Left ventricle myocardium inferior (tissue), 1 donor: ENCODE data around the gene ZKSCAN4. TPM values are rescaled to one million over a fixed set of nuclear protein-coding genes. Genes with fewer than 3 reads are reported as not detected.
A peak's percentile ranks its signal among the peaks of the same experiment; 100 is the strongest.

Experiments used
- DNase-seq: peaks from one replicate; pipeline ENCODE4 v3.0.0-alpha.2; 2020
- H3K27ac ChIP-seq: fragments of 200-600 bp; replicated peaks from 2 replicates; pipeline ENCODE4 v1.8.0; 2021
- H3K27me3 ChIP-seq: fragments of 200-600 bp; 2 replicates; pipeline ENCODE4 v1.8.0; 2021; ENCODE audit warnings: low read depth
- H3K36me3 ChIP-seq: fragments of 200-600 bp; 2 replicates; pipeline ENCODE4 v1.8.0; 2021
- H3K4me1 ChIP-seq: fragments of 200-600 bp; 2 replicates; pipeline ENCODE4 v1.8.0; 2021
- H3K4me3 ChIP-seq: fragments of 200-600 bp; 2 replicates; pipeline ENCODE4 v1.8.0; 2021; ENCODE audit warnings: mild to moderate bottlenecking, moderate library complexity
- H3K9me3 ChIP-seq: fragments of 200-600 bp; replicated peaks from 2 replicates; pipeline ENCODE4 v1.8.0; 2021
- CTCF ChIP-seq: fragments of 200-600 bp; IDR thresholded peaks from 2 replicates; pipeline ENCODE4 v1.8.0; 2021; ENCODE audit warnings: antibody characterized with exemption, mild to moderate bottlenecking, borderline replicate concordance
- intact Hi-C: fragments of 100-400 bp; cut with micrococcal nuclease; formaldehyde crosslinking; loops from one replicate; pipeline ENCODE4 v1.11.0; 2022
- long read RNA-seq: library from polyadenylated mRNA; unstranded; transcript quantifications from one replicate; pipeline ENCODE4 v2.0.0, GENCODE V29; 2021
- total RNA-seq: library from RNA; stranded (reverse); fragmentation: NEBNext Ultra II Directional; extraction: Animal tissue kit (Norgen Biotek cat#: 25700); gene quantifications from one replicate; pipeline ENCODE4 v1.2.1, GENCODE V29; 2021
- donor health status: DM: no; HTN: yes; CAD: no; lungs with severe emphysema.

Gene ZKSCAN4
- 3.1 TPM for total RNA-seq
- long read RNA-seq, partial matches to known transcripts = 0 of 3 reads
- long read RNA-seq, other reads (novel, unspliced or antisense) = 0 of 3 reads

- peak within 1 kb of the TSS; percentile 62 for H3K27ac ChIP-seq
- peaks cover 34% of the 10 kb centered on the region for H3K4me1 ChIP-seq
- no peak for TF ChIP-seq CTCF
- H3K9me3 ChIP-seq = no peaks in the 10 kb centered on the region
- intact Hi-C loops = loop anchor here (10.0 kb wide), 1 partner anchor 107 kb away; the partner anchor contains the start of gene ZKSCAN8
- DNase-seq = peak; percentile 74
- H3K36me3 ChIP-seq = peaks cover 19% of the 10 kb centered on the region
- peak within 1 kb of the TSS; percentile 89 for H3K4me3 ChIP-seq
- H3K27me3 ChIP-seq = no peaks in the 10 kb centered on the region
Measured at GRCh38 chr6:28252009-28252975, at the start of gene ZKSCAN4. Gene ZKSCAN4 (minus strand): TSS chr6:28252269. CDS start chr6:28251980, 289 bp downstream.

GRCh38 chr6:28296520-28297060, 44.5 kb upstream of the ZKSCAN4 start:
- Histone ChIP-seq H3K4me3 (no peak overlapping the region), H3K36me3 (peaks cover 32% of the 10 kb centered on the region), H3K27me3 (no peaks in the 10 kb centered on the region), H3K4me1 (no peaks in the 10 kb centered on the region), H3K9me3 (no peaks in the 10 kb centered on the region), H3K27ac (no peak overlapping the region)
- DNase-seq = no peak
- TF ChIP-seq CTCF = no peak
- intact Hi-C loops = no loop called here

- Histone ChIP-seq H3K27me3 (no peaks in the 10 kb centered on the region), H3K27ac (no peak overlapping the region), H3K4me3 (no peak overlapping the region), H3K36me3 (peaks cover 22% of the 10 kb centered on the region), H3K4me1 (no peaks in the 10 kb centered on the region), H3K9me3 (no peaks in the 10 kb centered on the region)
- intact Hi-C loops = no loop called here
- TF ChIP-seq CTCF = no peak
- no peak for DNase-seq
Measured at GRCh38 chr6:28295326-28295725, 43.3 kb upstream of the ZKSCAN4 start.

GRCh38 chr6:28291573-28291972, 39.5 kb upstream of the ZKSCAN4 start:
- H3K9me3 ChIP-seq = no peaks in the 10 kb centered on the region
- no peaks in the 10 kb centered on the region for H3K4me1 ChIP-seq
- no peak for TF ChIP-seq CTCF
- intact Hi-C loops = no loop called here
- no peaks in the 10 kb centered on the region for H3K27me3 ChIP-seq
- H3K27ac ChIP-seq = no peak overlapping the region
- no peak overlapping the region for H3K4me3 ChIP-seq
- no peak for DNase-seq
- H3K36me3 ChIP-seq = peaks cover 41% of the 10 kb centered on the region

GRCh38 chr6:28282926-28283325, 30.9 kb upstream of the ZKSCAN4 start:
- TF ChIP-seq CTCF = no peak
- DNase-seq = no peak
- Histone ChIP-seq H3K9me3 (peaks cover 9% of the 10 kb centered on the region), H3K27me3 (no peaks in the 10 kb centered on the region), H3K4me3 (peak overlapping the region; percentile 86), H3K27ac (no peak overlapping the region), H3K4me1 (peaks cover 21% of the 10 kb centered on the region), H3K36me3 (peaks cover 40% of the 10 kb centered on the region)
- intact Hi-C loops = no loop called here
